Right renal cortex interstitium (tissue), 3 donors: ENCODE results near the gene EDIL3. TPM values are rescaled to one million over a fixed set of nuclear protein-coding genes. Genes with fewer than 3 reads are reported as not detected.

ENCODE experiments used
- DNase-seq, 3 donors: peaks; one replicate each; pipeline ENCODE4 v3.0.0-alpha.2; 2013; ENCODE audit warnings: low read depth in 3 of 3, low spot score in 2 of 3
- polyA plus RNA-seq, 3 donors: library from polyadenylated mRNA; unstranded; fragments of 120-200 nt; gene quantifications; one replicate each; pipeline ENCODE4 v1.2.1, GENCODE V29; 2013; ENCODE audit not compliant: insufficient read length in 3 of 3

Gene EDIL3
- polyA plus RNA-seq, 3 donors, result 55.1 to 62.6 (median 59.4) TPM

DNA sequence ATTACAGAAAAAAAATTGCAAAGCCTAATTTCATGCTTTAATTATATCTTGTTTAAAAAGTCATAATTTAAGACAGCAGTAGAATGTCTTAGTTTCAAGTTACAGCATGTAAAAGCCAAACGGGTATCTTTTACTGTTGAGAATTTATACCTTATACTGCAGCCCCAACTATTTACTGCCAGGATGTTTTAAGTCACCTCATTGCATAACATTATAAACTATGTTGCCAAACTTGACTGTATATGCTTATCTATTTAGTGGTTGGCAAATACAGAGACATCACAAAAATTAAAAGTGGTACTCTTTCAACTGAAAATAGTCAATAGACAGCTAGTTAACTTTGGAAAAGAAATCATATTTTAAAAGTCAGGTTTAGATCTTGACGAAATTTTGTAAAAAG, 119.5 kb downstream of the EDIL3 start:
- no peak for DNase-seq

- DNase-seq, result no peak
Observed at GRCh38 chr5:84260939-84261338, 123.7 kb downstream of the EDIL3 start.

GRCh38 chr5:84260140-84260539, 124.5 kb downstream of the EDIL3 start:
- DNase-seq, result no peak

- DNase-seq, result no peak
Observed at GRCh38 chr5:84259283-84260045, 125.2 kb downstream of the EDIL3 start.

DNA sequence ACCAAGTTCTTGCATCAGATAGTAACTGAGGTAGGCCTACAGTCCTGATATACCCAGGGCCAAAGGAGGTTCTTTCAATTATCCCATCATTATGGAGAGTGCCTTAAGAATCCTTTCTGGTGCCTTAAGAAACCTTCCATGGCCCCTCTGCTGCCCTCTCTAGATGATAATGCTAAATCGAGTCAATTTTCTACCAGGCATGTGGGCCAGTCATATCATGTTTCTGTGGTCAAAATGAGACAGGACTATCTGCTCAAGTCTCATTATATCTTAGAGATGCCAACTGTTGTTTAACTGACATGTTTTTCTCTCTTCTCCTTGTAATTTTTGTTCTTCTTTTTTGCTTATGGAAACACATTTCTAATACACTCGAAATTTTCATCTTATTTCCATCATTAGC, 127.6 kb downstream of the EDIL3 start:
- DNase-seq, result no peak

GRCh38 chr5:84255315-84255714, 129.4 kb downstream of the EDIL3 start:
- DNase-seq, result no peak

- no peak for DNase-seq
Observed at GRCh38 chr5:84253946-84254345, 130.7 kb downstream of the EDIL3 start.

- DNase-seq, result no peak
Observed at GRCh38 chr5:84251503-84251902, 133.2 kb downstream of the EDIL3 start.

DNA sequence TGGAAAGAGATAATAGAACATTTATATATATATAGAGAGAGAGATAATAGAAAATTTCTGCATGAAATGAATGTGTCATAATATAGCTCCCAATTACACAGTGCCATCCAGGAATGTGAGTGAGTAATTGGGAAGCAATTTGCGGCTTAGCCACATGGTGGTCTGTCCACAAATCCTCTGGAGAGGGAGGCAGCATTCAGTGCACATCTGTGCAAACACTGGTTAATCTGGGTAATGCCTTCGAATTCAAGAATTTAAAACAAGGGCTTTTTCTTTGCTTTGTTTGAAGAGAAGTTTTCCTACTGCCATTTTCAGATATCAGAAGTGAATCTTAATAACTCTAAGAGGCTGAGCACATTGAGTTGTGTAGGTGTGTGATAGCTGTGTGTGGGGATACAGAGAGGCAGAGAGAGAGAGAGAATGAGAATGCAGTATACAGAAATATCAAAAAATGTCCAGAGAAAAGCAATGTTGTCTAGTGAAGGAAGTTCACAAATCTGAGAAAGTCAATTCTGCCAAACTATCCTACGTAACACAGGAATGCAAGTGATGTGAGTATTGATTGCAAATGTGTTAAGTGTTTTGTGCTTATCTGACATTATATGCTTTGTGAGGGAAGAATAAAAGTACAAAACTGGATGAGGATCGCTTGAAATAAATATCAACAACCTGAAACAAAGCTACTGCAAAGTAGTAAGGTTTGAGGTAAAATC, 134.6 kb downstream of the EDIL3 start:
- no peak for DNase-seq

GRCh38 chr5:84248013-84248412, 136.7 kb downstream of the EDIL3 start:
- DNase-seq, result no peak

GRCh38 chr5:84242286-84242685, 142.4 kb downstream of the EDIL3 start:
- DNase-seq, result no peak

GRCh38 chr5:84239494-84239893, 145.2 kb downstream of the EDIL3 start:
- DNase-seq, result no peak

- DNase-seq, result no peak
Observed at GRCh38 chr5:84237126-84237525, 147.6 kb downstream of the EDIL3 start.

DNA sequence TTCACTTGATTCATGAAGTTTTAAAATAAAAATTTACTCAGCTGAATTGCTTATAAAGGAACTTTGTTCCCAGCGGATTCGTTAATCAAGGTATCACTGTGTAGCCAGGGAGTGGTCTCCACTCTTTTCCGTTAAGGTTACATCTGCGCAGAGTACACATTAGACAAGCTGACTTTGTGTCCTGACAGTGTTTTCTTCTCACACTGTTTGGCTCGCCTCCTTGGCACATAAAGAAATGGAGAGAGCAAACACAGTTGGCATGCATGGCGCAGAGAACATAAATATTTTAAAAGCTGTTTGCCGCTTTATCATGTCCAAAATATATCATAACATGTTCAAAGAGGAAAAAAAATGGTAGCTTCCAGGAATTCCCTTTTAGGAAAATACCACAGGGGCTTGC, 153.2 kb downstream of the EDIL3 start:
- DNase-seq, result no peak

- no peak for DNase-seq
Observed at GRCh38 chr5:84229045-84229444, 155.6 kb downstream of the EDIL3 start.

DNA sequence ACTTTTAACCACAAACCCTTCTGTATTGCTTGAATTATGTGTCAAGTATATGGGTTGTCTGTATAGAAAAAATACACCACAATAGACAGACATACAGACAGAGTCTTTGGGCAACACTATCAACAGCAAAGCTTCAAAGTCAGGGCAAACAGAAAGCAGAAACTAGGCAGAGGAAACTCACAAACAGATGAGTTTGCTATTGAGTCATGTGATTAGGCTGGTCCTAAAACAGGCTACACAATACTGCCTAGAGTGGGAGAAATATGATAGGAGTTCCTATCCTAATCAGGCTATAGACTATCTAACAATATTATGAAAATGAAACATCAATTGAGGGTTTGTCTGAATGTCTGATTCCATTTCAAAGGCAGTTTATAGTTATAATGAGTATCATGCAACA, 156.4 kb downstream of the EDIL3 start:
- DNase-seq, result no peak

- DNase-seq, result no peak
Observed at GRCh38 chr5:84227236-84227635, 157.4 kb downstream of the EDIL3 start.

DNA sequence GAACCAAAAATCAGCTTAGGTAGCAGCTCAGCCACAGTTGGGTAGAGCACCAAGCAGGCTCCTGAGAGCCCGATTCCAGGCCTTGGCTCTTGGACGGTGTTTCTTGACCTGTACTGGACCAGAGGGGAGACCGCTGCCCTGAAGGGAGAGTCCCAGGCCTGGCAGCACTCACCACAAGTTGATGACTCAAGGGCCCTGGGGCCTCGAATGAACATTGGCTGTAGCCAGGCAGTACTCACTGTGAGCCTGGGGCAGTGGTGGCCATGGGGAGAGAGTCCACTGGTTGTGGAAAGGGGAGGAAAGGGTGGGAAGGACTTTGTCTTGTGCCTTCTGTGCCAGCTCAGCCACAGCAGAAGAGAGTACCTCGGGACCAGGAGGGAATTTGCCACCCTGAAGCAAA, 166.1 kb downstream of the EDIL3 start:
- no peak for DNase-seq

DNA sequence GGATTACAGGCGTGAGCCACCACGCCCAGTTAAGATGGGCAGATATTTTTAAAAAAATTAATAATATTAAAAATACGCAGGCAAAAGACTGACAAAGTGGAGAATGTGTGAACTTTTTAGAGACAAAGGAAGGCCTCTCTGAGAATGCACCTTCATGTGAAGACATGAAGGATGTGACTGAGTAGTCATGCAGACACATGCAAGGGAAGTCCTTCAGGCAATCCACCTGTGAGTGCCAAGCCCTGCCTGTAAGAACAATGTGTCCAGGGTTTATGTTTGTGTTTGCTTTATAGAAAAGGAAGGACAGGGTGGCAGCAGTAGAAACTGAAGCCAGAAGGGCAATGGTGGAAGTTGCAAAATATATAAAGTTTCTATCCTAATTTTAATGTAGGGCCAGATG, 169.2 kb downstream of the EDIL3 start:
- DNase-seq, result no peak

DNA sequence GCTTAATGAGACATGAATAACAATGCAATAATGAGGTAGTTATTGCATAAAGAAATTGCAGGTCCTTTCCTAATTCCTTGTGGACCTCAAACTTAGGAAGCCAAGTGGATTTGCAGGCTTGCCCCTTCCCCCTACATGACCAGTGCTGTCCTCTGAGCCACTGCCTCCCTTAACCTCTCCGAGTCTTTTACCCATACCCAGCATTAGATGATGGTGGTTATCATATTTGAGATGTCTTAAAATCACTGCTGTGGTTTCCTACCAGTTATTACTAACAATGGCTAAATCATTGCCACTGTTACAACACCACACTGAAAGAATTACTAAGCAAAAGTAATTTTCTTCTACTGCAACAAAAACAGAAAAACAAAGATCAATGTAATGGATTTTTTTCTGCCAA, 170.8 kb downstream of the EDIL3 start:
- DNase-seq, result no peak

DNA sequence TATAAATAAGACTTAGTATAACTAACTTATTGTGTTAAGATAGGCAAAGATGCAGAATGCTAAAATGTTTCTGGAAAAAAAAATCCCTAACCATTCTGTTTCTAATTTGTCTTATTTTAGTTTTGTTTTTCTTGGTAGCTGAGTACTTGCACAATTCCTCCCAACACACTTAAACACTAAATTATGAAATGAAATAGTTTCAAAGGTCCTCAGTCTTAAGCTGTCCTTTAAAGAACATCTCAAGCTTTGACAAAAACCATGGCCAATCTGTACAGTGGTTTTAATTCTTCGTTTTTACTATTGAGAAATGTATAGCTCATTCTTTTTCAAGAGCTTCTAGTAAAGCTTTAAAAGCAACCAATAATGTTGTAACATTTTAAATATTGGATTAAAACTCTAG, 171.5 kb downstream of the EDIL3 start:
- no peak for DNase-seq

- DNase-seq, result no peak
Observed at GRCh38 chr5:84204772-84205171, 179.9 kb downstream of the EDIL3 start.
